Muscle layer of duodenum (tissue), 2 donors: ENCODE results near the gene GPR157.

Source experiments
- H3K27ac ChIP-seq: one replicate; pipeline ENCODE4 v1.7.0; 2013; ENCODE audit warnings: mild to moderate bottlenecking, low read length
- H3K27me3 ChIP-seq: one replicate; pipeline ENCODE4 v1.7.0; 2013; ENCODE audit warnings: low read depth, mild to moderate bottlenecking, control low read depth, low read length
- H3K36me3 ChIP-seq, 2 donors: one replicate each; pipeline ENCODE4 v1.7.0; 2013; ENCODE audit warnings: low read length in 2 of 2, control low read depth in 1 of 2, mild to moderate bottlenecking in 1 of 2; ENCODE audit not compliant: insufficient read depth in 2 of 2, control insufficient read depth in 1 of 2
- H3K4me1 ChIP-seq, 2 donors: one replicate each; pipeline ENCODE4 v1.7.0; 2013; ENCODE audit warnings: low read length in 2 of 2, mild to moderate bottlenecking in 2 of 2, control low read depth in 1 of 2, moderate library complexity in 1 of 2; ENCODE audit not compliant: insufficient read depth in 2 of 2, control insufficient read depth in 1 of 2
- H3K4me3 ChIP-seq, 2 donors: one replicate each; pipeline ENCODE4 v1.7.0; 2013; ENCODE audit warnings: low read length in 2 of 2, low read depth in 1 of 2, mild to moderate bottlenecking in 1 of 2
- H3K9me3 ChIP-seq, 2 donors: one replicate each; pipeline ENCODE4 v1.7.0; 2013; ENCODE audit warnings: low read length in 2 of 2, control low read depth in 1 of 2, mild to moderate bottlenecking in 1 of 2; ENCODE audit not compliant: control insufficient read depth in 1 of 2
- donor health status: healthy.

GPR157 gene, protein sequence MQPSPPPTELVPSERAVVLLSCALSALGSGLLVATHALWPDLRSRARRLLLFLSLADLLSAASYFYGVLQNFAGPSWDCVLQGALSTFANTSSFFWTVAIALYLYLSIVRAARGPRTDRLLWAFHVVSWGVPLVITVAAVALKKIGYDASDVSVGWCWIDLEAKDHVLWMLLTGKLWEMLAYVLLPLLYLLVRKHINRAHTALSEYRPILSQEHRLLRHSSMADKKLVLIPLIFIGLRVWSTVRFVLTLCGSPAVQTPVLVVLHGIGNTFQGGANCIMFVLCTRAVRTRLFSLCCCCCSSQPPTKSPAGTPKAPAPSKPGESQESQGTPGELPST

DNA sequence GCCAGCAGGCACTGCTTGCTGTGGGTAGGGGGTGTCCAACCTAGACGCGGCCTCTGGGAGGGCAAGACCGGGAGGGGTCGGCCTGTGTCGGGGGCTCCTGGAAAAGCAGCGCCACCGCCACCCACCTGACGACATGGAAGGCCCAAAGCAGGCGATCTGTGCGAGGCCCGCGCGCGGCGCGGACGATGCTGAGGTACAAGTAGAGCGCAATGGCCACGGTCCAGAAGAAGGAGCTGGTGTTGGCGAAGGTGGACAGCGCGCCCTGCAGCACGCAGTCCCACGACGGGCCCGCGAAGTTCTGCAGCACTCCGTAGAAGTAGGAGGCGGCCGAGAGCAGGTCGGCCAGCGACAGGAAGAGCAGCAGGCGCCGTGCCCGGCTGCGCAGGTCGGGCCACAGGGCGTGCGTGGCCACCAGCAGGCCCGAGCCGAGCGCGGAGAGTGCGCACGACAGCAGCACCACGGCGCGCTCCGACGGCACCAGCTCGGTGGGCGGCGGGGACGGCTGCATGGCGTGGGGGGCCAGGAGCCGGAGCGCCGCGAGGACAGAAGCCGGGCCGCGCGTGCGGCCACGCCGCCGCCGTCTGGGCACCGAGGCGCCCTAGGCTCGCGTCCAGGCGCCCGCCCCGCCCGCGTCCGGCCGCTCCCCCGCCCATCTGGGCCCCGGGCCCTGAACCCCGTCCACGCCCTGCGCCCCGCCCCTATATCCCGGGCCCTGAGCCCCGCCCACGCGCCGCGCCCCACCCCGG is at the start of gene GPR157:
Gene GPR157, minus strand, starts transcription at position 583 of the 746 bp plus-strand sequence. Its CDS starts 75 bp downstream, at position 508.
- Histone ChIP-seq H3K36me3 (no peaks in the 10 kb centered on the region), H3K4me1 (peaks cover 0 to 21% of the 10 kb centered on the region in 2 donors), H3K9me3 (no peaks in the 10 kb centered on the region), H3K27me3 (no peaks in the 10 kb centered on the region), H3K4me3 (peak within 1 kb of the TSS; percentile 64 to 90), H3K27ac (peak within 1 kb of the TSS; percentile 6)

GRCh38 chr1:9174762-9175161 is 45.9 kb upstream of the GPR157 start:
- Histone ChIP-seq H3K27ac (no peak overlapping the region), H3K36me3 (peaks cover 0 to 12% of the 10 kb centered on the region in 2 donors), H3K9me3 (no peaks in the 10 kb centered on the region), H3K4me1 (no peaks in the 10 kb centered on the region), H3K4me3 (no peak overlapping the region), H3K27me3 (no peaks in the 10 kb centered on the region)

DNA sequence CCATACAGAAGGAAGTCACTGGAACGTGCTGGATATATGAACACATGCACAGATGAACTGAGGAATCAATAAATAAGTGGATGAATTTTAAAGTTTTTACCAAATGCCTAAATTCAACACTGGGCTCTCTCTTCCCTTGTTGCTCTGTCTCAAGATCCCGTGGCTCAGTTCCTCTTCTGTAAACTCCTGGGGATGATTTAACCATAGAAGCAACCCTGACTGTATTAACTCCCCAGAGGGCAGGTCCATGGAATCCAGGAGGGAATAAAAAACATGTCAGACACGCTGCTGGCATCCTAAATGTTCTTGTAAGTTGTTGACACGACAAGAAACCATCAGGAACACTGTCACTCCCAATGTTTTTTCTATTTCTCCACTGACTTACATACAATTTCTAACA is 45.3 kb upstream of the GPR157 start:
- Histone ChIP-seq H3K36me3 (peaks cover 0 to 12% of the 10 kb centered on the region in 2 donors), H3K27me3 (no peaks in the 10 kb centered on the region), H3K9me3 (no peaks in the 10 kb centered on the region), H3K4me3 (no peak overlapping the region), H3K27ac (no peak overlapping the region), H3K4me1 (no peaks in the 10 kb centered on the region)

GRCh38 chr1:9169601-9170137 is 40.8 kb upstream of the GPR157 start:
- Histone ChIP-seq H3K9me3 (no peaks in the 10 kb centered on the region), H3K27me3 (no peaks in the 10 kb centered on the region), H3K36me3 (peaks cover 0 to 7% of the 10 kb centered on the region in 2 donors), H3K4me1 (peaks cover 5 to 6% of the 10 kb centered on the region in 2 donors), H3K4me3 (no peak overlapping the region), H3K27ac (no peak overlapping the region)

DNA sequence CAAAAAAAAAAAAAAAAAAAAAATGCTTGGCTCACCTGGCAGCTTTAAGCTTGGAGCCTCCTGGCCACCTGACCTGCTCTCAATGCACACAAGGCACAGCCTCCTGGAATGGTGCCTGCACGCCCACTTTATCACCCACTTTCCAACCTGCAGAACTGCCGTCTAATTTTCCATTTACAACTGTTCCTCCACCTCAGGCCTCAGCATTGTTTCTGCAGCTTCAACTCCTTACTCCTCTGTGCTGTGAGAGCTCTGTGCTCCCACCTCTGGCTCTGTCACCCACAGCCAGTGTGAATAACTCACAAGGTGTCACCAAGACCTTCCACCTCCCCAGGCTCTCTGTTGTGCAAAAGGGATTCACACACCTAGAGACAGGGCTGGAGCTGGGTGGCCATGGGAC is 38.7 kb upstream of the GPR157 start:
- no peak overlapping the region for H3K4me3 ChIP-seq
- H3K27ac ChIP-seq = no peak overlapping the region
- no peaks in the 10 kb centered on the region for H3K9me3 ChIP-seq
- H3K36me3 ChIP-seq = peaks cover 0 to 4% of the 10 kb centered on the region in 2 donors
- H3K4me1 ChIP-seq = peaks cover 13 to 18% of the 10 kb centered on the region in 2 donors
- H3K27me3 ChIP-seq = no peaks in the 10 kb centered on the region

DNA sequence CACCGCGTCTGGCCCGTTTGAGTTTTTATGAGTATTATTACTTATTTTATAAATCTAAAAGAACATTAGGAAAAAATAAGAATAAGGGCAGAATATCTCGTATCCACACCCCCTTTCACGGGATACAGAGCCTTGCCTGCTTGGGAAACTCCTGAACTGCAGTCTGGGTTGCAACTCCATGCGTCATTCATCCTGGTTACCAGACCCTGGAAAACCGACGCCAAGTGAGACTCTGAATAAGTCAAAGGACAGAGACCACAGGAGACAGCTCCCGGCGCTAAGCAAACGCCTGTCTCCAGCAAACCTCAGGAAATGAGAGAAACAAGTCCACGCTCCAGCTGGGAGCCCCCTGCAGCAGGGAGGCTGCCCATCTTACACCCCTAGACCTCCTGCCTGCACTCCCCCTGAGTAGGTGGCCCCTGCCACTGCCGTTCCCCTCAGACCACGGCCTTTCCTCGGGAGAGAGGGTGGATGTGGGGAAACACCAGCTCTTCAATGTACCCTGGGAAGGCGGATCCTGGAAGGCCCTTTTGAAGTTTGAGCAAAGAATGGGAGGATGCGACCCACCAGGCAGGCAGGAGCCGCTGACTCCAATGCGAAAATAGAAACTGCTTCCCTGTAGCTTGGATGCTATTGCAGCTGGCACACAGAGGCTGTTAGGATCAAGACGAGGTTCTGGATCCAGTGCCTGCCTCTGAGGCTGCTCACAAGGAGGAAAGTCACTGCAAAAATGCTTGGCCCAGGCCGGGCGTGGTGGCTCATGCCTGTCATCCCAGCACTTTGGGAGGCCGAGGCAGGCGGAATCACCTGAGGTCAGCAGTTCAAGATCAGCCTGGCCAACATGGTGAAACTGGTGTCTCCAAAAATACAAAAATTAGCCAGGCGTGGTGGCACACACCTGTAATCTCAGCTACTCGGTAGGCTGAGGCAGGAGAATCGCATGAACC is 37.7 kb upstream of the GPR157 start:
- H3K4me1 ChIP-seq = peaks cover 16 to 20% of the 10 kb centered on the region in 2 donors
- H3K27me3 ChIP-seq = no peaks in the 10 kb centered on the region
- H3K36me3 ChIP-seq = peaks cover 0 to 4% of the 10 kb centered on the region in 2 donors
- no peak overlapping the region for H3K27ac ChIP-seq
- H3K4me3 ChIP-seq = no peak overlapping the region
- no peaks in the 10 kb centered on the region for H3K9me3 ChIP-seq

- H3K9me3 ChIP-seq = no peaks in the 10 kb centered on the region
- no peak overlapping the region for H3K27ac ChIP-seq
- peaks cover 0 to 4% of the 10 kb centered on the region in 2 donors for H3K36me3 ChIP-seq
- no peaks in the 10 kb centered on the region for H3K27me3 ChIP-seq
- no peak overlapping the region for H3K4me3 ChIP-seq
- H3K4me1 ChIP-seq = peaks cover 16 to 20% of the 10 kb centered on the region in 2 donors
Observed at GRCh38 chr1:9165396-9165795, 36.5 kb upstream of the GPR157 start.

GRCh38 chr1:9164919-9165318 is 36.0 kb upstream of the GPR157 start:
- Histone ChIP-seq H3K9me3 (no peaks in the 10 kb centered on the region), H3K4me3 (no peak overlapping the region), H3K27ac (peak overlapping the region; percentile 23), H3K36me3 (peaks cover 0 to 4% of the 10 kb centered on the region in 2 donors), H3K27me3 (no peaks in the 10 kb centered on the region), H3K4me1 (peaks cover 16 to 20% of the 10 kb centered on the region in 2 donors)

DNA sequence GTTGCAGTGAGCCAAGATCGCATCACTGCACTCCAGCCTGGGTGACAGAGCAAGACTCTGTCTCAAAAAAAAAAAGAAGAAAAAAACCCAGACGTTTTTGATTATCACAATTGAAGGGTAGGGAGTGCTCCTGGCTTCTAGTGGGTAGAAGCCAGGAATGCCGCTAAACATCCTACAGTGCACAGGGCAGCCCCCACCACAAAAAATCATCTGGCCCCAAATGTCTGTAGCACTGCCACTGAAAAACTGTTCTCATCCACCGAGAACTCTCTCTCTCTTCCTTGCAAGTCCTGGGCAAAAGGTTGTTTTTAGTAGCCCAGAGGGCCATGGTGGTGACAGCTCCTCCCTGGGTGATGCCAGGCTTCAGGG is 35.6 kb upstream of the GPR157 start:
- no peaks in the 10 kb centered on the region for H3K27me3 ChIP-seq
- H3K4me1 ChIP-seq = peaks cover 16 to 20% of the 10 kb centered on the region in 2 donors
- no peaks in the 10 kb centered on the region for H3K9me3 ChIP-seq
- H3K4me3 ChIP-seq = no peak overlapping the region
- peaks cover 0 to 4% of the 10 kb centered on the region in 2 donors for H3K36me3 ChIP-seq
- H3K27ac ChIP-seq = peak overlapping the region; percentile 23

GRCh38 chr1:9161963-9162362 is 33.1 kb upstream of the GPR157 start:
- Histone ChIP-seq H3K9me3 (no peaks in the 10 kb centered on the region), H3K27me3 (no peaks in the 10 kb centered on the region), H3K4me1 (peaks cover 16 to 20% of the 10 kb centered on the region in 2 donors), H3K27ac (no peak overlapping the region), H3K4me3 (no peak overlapping the region), H3K36me3 (no peaks in the 10 kb centered on the region)
